ENCODE results near the gene ACSS3. TPM values are rescaled to one million over a fixed set of nuclear protein-coding genes. Genes with fewer than 3 reads are reported as not detected.

Gene ACSS3
- total and polyA plus RNA-seq, 2 of the 8 experiments (the other 6 are each of a cell fraction or from before 2014, with no cell fraction given) = 14.4 to 24.0 TPM

GRCh38 chr12:81303935-81304334 is 226.1 kb downstream of the ACSS3 start (continued):
- TF ChIP-seq SP2 (IDR thresholded peaks at IDR 0.05; ENCODE audit: low read length) (no peak), SUZ12 (IDR thresholded peaks at IDR 0.05; ENCODE audit: low read length) (no peak), RXRA (IDR thresholded peaks at IDR 0.05; ENCODE audit: insufficient read depth, low read depth, low read length) (no peak)

Small RNA genes within 50 kb of the gene (microRNA-seq; reads per million reads assigned to microRNA genes)
- gene MIR4699 (ENCODE audit: borderline microRNAs expressed in 2 of 2, borderline number of aligned reads in 2 of 2, borderline replicate concordance in 1 of 2) = 0 reads per million in 2 experiments

Small RNA genes within 50 kb of the gene (small RNA-seq; reads per million reads assigned to genes)
- gene MIR4699 (ENCODE audit: insufficient read depth) = 2.2 reads per million, percentile 22 among the genes with 10 or more reads in this experiment

Other genes with a start within 250 kb of the ACSS3 start
- gene LIN7A, start 140.1 kb upstream of the ACSS3 start, total RNA-seq (2021; fragmentation: NEBNext Ultra II Directional; extraction: Animal tissue kit (Norgen Biotek cat#: 25700)) = 17.8 and 22.0 TPM in 2 replicates
- gene LIN7A, start 140.1 kb upstream of the ACSS3 start, polyA plus RNA-seq (2011; rRNA removed) = 5.0 and 5.8 TPM in 2 replicates

All from H1 (cell line).